HAP-1 (cell line): ENCODE results near the gene SLC26A9.
A peak's percentile ranks its signal among the peaks of the same experiment; 100 is the strongest.

Experiments used
- DNase-seq, 2 experiments: peaks; one replicate each; pipeline ENCODE4 v3.0.0-alpha.2; 2016 to 2020; ENCODE audit warnings: low spot score in 2 of 2
- H3K27me3 ChIP-seq: fragments of 250-450 bp; sonication (Bioruptor Pico); 2 replicates; pipeline ENCODE4 v1.5.1; 2020; ENCODE audit warnings: low read depth, mild to moderate bottlenecking, moderate library complexity
- H3K36me3 ChIP-seq: fragments of 250-450 bp; sonication (Bioruptor Pico); replicated peaks from 2 replicates; pipeline ENCODE4 v1.5.1; 2020; ENCODE audit warnings: mild to moderate bottlenecking
- H3K4me1 ChIP-seq: fragments of 250-450 bp; sonication (Bioruptor Pico); 2 replicates; pipeline ENCODE4 v1.5.1; 2020; ENCODE audit warnings: mild to moderate bottlenecking
- H3K4me3 ChIP-seq: fragments of 250-450 bp; sonication (Bioruptor Pico); 2 replicates; pipeline ENCODE4 v1.5.1; 2020; ENCODE audit warnings: mild to moderate bottlenecking, moderate library complexity
- H3K9me3 ChIP-seq: fragments of 250-450 bp; sonication (Bioruptor Pico); 2 replicates; pipeline ENCODE4 v1.5.1; 2020; ENCODE audit warnings: mild to moderate bottlenecking, moderate library complexity
- in situ Hi-C: fragments of 300-500 bp; cut with MboI; formaldehyde crosslinking; loops from 3 replicates; pipeline ENCODE4 v1.14.3; 2020; ENCODE audit warnings: low sequenced_read_pairs, inconsistent platforms, mixed read lengths

The SLC26A9 gene

DNA sequence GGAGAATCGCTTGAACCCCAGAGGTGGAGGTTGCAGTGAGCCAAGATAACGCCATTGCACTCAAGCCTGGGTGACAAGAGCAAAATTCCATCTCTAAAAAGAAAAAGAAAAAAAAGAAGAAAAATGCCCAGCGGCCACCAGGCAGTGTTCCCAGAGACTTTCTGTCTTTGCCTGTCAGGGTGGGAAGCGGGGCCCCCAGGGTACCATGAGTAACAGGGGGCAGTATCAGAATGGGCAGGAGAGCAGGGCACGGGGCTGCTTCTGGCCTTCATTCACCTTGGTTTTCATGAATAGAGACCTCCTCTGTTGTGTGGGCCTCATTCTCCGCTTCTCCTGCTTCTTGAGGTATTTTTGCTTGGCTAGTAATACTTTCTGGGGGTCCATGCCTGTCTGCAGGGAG is 20.4 kb downstream of the SLC26A9 start:
- Histone ChIP-seq H3K27me3 (no peaks in the 10 kb centered on the region), H3K4me1 (no peaks in the 10 kb centered on the region), H3K9me3 (no peaks in the 10 kb centered on the region), H3K36me3 (no peaks in the 10 kb centered on the region), H3K4me3 (no peak overlapping the region)
- in situ Hi-C loops = no loop called here
- no peak for DNase-seq

DNA sequence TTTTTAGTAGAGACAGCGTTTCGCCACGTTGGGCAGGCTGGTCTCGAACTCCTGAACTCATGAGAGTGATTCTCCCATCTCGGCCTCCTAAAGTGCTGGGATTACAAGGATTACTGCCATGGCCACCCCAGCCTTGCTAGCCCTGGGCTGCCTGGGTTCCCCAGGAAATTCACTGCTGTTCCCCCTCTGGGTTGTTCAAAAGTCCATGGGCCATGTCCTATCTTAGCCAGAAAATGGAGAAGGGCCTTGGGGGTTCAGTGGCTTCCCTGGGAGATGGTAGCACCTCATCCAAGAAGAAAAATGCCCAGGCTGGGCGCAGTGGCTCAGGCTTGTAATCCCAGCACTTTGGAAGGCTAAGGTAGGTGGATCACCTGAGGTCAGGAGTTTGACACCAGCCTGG is 20.9 kb downstream of the SLC26A9 start:
- Histone ChIP-seq H3K9me3 (no peaks in the 10 kb centered on the region), H3K36me3 (no peaks in the 10 kb centered on the region), H3K27me3 (no peaks in the 10 kb centered on the region), H3K4me3 (no peak overlapping the region), H3K4me1 (no peaks in the 10 kb centered on the region)
- DNase-seq = no peak
- in situ Hi-C loops = no loop called here

- Histone ChIP-seq H3K4me1 (no peaks in the 10 kb centered on the region), H3K27me3 (no peaks in the 10 kb centered on the region), H3K36me3 (no peaks in the 10 kb centered on the region), H3K9me3 (no peaks in the 10 kb centered on the region), H3K4me3 (no peak overlapping the region)
- in situ Hi-C loops = no loop called here
- no peak for DNase-seq
Observed at GRCh38 chr1:205921570-205921909, 21.7 kb downstream of the SLC26A9 start.

- Histone ChIP-seq H3K27me3 (no peaks in the 10 kb centered on the region), H3K36me3 (no peaks in the 10 kb centered on the region), H3K4me1 (no peaks in the 10 kb centered on the region), H3K4me3 (no peak overlapping the region), H3K9me3 (no peaks in the 10 kb centered on the region)
- in situ Hi-C loops = no loop called here
- no peak for DNase-seq
Observed at GRCh38 chr1:205920861-205921569, 22.2 kb downstream of the SLC26A9 start.

- Histone ChIP-seq H3K4me3 (no peak overlapping the region), H3K9me3 (no peaks in the 10 kb centered on the region), H3K4me1 (no peaks in the 10 kb centered on the region), H3K27me3 (no peaks in the 10 kb centered on the region), H3K36me3 (no peaks in the 10 kb centered on the region)
- DNase-seq = no peak
- in situ Hi-C loops = no loop called here
Observed at GRCh38 chr1:205920159-205920558, 23.1 kb downstream of the SLC26A9 start.

- in situ Hi-C loops = loop anchor here (5.0 kb wide), 1 partner anchor 183 kb away; no protein-coding TSS in a partner anchor
- H3K9me3 ChIP-seq = no peaks in the 10 kb centered on the region
- H3K4me1 ChIP-seq = no peaks in the 10 kb centered on the region
- no peaks in the 10 kb centered on the region for H3K36me3 ChIP-seq
- H3K27me3 ChIP-seq = no peaks in the 10 kb centered on the region
- DNase-seq = peak; percentile 62 to 85
- H3K4me3 ChIP-seq = no peak overlapping the region
Observed at GRCh38 chr1:205918955-205919746, 24.1 kb downstream of the SLC26A9 start.

- in situ Hi-C loops = loop anchor here (5.0 kb wide), 1 partner anchor 185 kb away; no protein-coding TSS in a partner anchor
- no peaks in the 10 kb centered on the region for H3K36me3 ChIP-seq
- no peak for DNase-seq
- no peaks in the 10 kb centered on the region for H3K27me3 ChIP-seq
- no peak overlapping the region for H3K4me3 ChIP-seq
- H3K4me1 ChIP-seq = no peaks in the 10 kb centered on the region
- H3K9me3 ChIP-seq = no peaks in the 10 kb centered on the region
Observed at GRCh38 chr1:205917466-205918238, 25.6 kb downstream of the SLC26A9 start.

- no peaks in the 10 kb centered on the region for H3K9me3 ChIP-seq
- no peaks in the 10 kb centered on the region for H3K4me1 ChIP-seq
- no peaks in the 10 kb centered on the region for H3K36me3 ChIP-seq
- in situ Hi-C loops = loop anchor here (5.0 kb wide), 1 partner anchor 186 kb away; no protein-coding TSS in a partner anchor
- H3K27me3 ChIP-seq = no peaks in the 10 kb centered on the region
- DNase-seq = no peak
- no peak overlapping the region for H3K4me3 ChIP-seq
Observed at GRCh38 chr1:205916541-205916940, 26.7 kb downstream of the SLC26A9 start.

DNA sequence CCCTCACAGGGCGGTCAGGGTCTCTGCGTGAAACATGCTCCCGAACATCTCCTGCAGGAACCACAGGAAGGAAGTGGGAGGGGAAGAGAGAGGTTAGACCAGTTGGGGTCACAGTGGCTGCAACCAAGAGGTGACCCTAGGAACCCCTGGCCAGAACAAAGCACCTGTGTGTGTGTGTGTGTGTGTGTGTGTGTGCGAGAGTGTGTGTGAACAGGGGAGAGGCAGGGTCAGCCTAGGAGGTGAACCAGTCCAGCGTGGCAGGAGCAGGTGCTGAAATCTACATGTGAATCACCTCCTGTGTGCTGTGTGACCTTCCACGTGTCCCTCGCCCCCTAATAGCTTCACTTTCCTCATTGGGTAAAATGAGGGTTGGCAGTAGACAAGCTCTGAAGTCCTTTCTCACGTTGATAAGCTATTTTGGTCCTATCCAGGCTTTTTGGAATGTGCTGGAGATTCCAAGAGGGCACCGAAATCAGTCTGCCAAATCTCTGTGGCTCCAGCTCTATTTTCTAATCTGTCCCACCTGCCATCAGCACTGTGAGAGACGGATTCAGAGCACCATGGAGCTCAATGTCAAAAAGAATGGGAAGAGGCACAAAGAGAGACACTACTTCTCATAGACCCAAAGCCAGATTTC is 27.8 kb downstream of the SLC26A9 start:
- DNase-seq = no peak
- no peaks in the 10 kb centered on the region for H3K4me1 ChIP-seq
- in situ Hi-C loops = loop anchor here (5.0 kb wide), 1 partner anchor 187 kb away; no protein-coding TSS in a partner anchor
- H3K4me3 ChIP-seq = no peak overlapping the region
- no peaks in the 10 kb centered on the region for H3K36me3 ChIP-seq
- no peaks in the 10 kb centered on the region for H3K9me3 ChIP-seq
- H3K27me3 ChIP-seq = no peaks in the 10 kb centered on the region

- H3K4me3 ChIP-seq = no peak overlapping the region
- in situ Hi-C loops = loop anchor here (5.0 kb wide), 2 partner anchors 122 to 188 kb away; no protein-coding TSS in a partner anchor
- H3K4me1 ChIP-seq = no peaks in the 10 kb centered on the region
- DNase-seq = no peak
- H3K27me3 ChIP-seq = no peaks in the 10 kb centered on the region
- H3K9me3 ChIP-seq = no peaks in the 10 kb centered on the region
- no peaks in the 10 kb centered on the region for H3K36me3 ChIP-seq
Observed at GRCh38 chr1:205914730-205915129, 28.5 kb downstream of the SLC26A9 start.

DNA sequence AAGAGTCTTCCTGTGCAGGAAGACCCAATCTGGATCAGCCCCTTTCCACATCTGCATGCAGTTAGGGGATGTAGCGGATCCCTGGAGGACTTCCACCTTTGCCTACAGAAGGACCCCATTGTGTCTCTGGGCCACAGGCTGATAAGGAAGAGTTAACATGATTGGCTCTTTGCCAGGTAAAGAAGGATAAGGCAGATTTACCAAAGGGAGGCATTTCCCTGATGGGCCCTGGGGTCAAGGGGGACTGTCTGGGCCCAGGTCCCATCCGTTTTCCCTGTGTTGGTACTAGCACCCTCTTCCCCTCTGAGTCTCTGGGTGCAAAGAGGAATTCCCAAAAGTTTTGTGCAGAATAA is 29.1 kb downstream of the SLC26A9 start:
- no peaks in the 10 kb centered on the region for H3K36me3 ChIP-seq
- in situ Hi-C loops = loop anchor here (5.0 kb wide), 1 partner anchor 122 kb away; no protein-coding TSS in a partner anchor
- no peaks in the 10 kb centered on the region for H3K27me3 ChIP-seq
- no peaks in the 10 kb centered on the region for H3K4me1 ChIP-seq
- DNase-seq = no peak
- no peaks in the 10 kb centered on the region for H3K9me3 ChIP-seq
- H3K4me3 ChIP-seq = no peak overlapping the region

DNA sequence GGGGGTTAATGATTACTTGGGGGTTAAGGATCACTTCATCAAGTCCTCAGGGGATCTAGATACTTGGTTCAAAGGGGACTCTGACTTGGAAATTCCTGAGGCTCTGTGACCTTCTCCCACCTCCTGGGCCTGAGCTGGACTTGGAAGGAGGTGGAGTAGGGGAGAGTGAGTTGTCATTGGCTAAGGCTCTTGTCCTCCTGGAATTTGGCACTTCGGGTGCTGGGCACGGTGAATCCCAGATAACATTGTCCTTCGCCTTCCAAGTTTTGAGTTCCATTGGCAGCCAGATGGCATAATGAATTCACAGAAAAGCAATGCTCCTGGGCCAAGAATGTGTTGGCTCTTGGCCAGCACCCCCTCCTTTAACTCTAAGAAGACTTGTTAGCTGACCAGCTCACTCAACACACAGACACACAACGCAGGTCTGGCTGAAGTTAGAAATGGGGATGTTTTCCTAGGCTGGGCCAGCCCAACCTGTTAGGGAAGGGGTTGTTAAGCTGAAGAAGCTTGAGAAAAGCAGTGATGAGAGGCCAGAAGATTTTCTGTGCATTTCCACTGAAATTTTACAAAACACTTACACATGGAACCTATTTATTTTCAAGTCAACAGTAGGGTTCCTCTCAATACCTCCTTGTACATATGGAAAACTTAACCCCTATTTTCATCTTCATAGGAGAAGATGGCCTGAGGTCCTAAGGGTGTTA is 29.7 kb downstream of the SLC26A9 start:
- DNase-seq = no peak
- H3K4me3 ChIP-seq = no peak overlapping the region
- H3K27me3 ChIP-seq = no peaks in the 10 kb centered on the region
- no peaks in the 10 kb centered on the region for H3K9me3 ChIP-seq
- H3K36me3 ChIP-seq = no peaks in the 10 kb centered on the region
- H3K4me1 ChIP-seq = no peaks in the 10 kb centered on the region
- in situ Hi-C loops = loop anchor here (5.0 kb wide), 1 partner anchor 121 kb away; no protein-coding TSS in a partner anchor

DNA sequence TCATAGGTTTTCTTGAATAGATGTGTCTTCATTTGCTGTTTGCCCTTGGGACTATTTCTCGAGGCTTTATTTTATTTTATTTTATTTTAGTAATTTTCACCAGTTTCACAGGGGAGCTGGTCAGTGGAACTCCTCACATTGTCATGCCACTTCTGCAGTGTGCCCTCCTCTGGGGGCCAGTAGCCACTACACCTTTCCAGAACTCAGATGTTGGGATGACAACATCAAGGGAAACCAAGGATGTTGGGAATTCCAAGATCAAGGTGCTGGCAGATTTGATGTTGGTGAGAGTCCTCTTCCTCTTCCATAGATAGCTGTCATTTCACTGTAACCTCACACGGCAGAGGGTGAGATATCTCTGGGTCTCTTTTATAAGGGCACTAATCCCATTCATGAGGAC is 35.5 kb downstream of the SLC26A9 start:
- DNase-seq = peak; percentile 24 to 47

More for the DNA sequence above, 35.5 kb downstream of the SLC26A9 start:
- H3K4me3 ChIP-seq = no peak overlapping the region
- in situ Hi-C loops = no loop called here
- H3K4me1 ChIP-seq = no peaks in the 10 kb centered on the region
- H3K36me3 ChIP-seq = no peaks in the 10 kb centered on the region
- H3K27me3 ChIP-seq = no peaks in the 10 kb centered on the region
- no peaks in the 10 kb centered on the region for H3K9me3 ChIP-seq
